Measurements from ENCODE around the gene ALPP.
A peak's percentile ranks its signal among the peaks of the same experiment; 100 is the strongest.
"Not testable (repeated sequence)": the region's sequence is repeated elsewhere in the genome, so short reads cannot be mapped to it uniquely, and the experiment has no call there.

The ALPP gene

GRCh38 chr2:232350804-232351685 lies 27.5 kb upstream of the ALPP start:
- Histone ChIP-seq H3K4me1 (ENCODE audit: control insufficient read depth in 5 of 5, insufficient read depth in 5 of 5, low read length in 5 of 5) (peaks cover 0 to 16% (median 0%) of the 10 kb centered on the region in 5 donors), H3K9me3 (ENCODE audit: control insufficient read depth in 5 of 5, low read length in 5 of 5) (peaks cover 0 to 3% (median 0%) of the 10 kb centered on the region in 5 donors), H3K9ac (ENCODE audit: low read length in 5 of 5) (no peak overlapping the region), H3K36me3 (ENCODE audit: control insufficient read depth in 5 of 5, insufficient read depth in 5 of 5, low read length in 5 of 5) (no peaks in the 10 kb centered on the region), H3K27ac (ENCODE audit: low read depth, low read length) (no peak overlapping the region), H3K27me3 (ENCODE audit: control insufficient read depth in 5 of 5, insufficient read depth in 4 of 5, low read length in 5 of 5) (peaks cover 41 to 65% (median 57%) of the 10 kb centered on the region in 5 donors), H3K4me3 (ENCODE audit: low read depth in 1 of 5, low read length in 5 of 5) (no peak overlapping the region)

- H3K36me3 ChIP-seq (ENCODE audit: control insufficient read depth in 5 of 5, insufficient read depth in 5 of 5, low read length in 5 of 5): no peaks in the 10 kb centered on the region
- no peak overlapping the region for H3K27ac ChIP-seq (ENCODE audit: low read depth, low read length)
- no peak overlapping the region for H3K9ac ChIP-seq (ENCODE audit: low read length in 5 of 5)
- no peak overlapping the region for H3K4me3 ChIP-seq (ENCODE audit: low read depth in 1 of 5, low read length in 5 of 5)
- H3K27me3 ChIP-seq (ENCODE audit: control insufficient read depth in 5 of 5, insufficient read depth in 4 of 5, low read length in 5 of 5): peaks cover 41 to 65% (median 57%) of the 10 kb centered on the region in 5 donors
- peaks cover 0 to 16% (median 0%) of the 10 kb centered on the region in 5 donors for H3K4me1 ChIP-seq (ENCODE audit: control insufficient read depth in 5 of 5, insufficient read depth in 5 of 5, low read length in 5 of 5)
- peaks cover 0 to 3% (median 0%) of the 10 kb centered on the region in 5 donors for H3K9me3 ChIP-seq (ENCODE audit: control insufficient read depth in 5 of 5, low read length in 5 of 5)
Measured at GRCh38 chr2:232351686-232352510, 26.7 kb upstream of the ALPP start.

DNA sequence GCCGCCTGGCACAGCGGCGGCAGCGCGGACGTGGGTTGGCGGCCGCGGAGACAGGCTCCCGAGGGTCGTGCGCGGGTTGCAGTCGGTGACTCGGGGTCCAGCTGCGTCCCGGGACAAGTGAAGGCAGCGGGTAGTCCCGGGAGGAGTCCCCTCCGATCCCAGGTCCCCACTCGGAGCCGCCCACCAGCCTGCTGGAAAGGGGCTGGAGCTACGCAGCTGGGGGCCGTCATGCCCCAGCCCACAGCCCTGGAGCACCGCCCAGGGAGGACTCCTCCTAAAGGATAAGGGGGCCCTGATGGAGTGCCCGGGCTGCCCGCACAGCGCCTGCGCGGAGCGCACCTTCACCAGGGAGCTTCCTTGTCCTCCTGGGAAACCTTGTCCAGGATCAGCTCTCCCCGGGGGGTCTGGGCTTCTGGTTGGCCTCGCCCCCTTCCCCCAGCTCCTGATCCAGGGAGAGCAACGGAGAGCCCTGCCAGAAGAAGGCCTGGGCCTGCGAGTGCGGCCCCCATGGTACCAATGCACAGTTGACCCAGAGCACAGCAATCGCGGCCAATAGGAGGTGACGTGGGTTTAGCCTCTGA lies 25.9 kb upstream of the ALPP start:
- Histone ChIP-seq H3K27ac (ENCODE audit: low read depth, low read length) (no peak overlapping the region), H3K4me1 (ENCODE audit: control insufficient read depth in 5 of 5, insufficient read depth in 5 of 5, low read length in 5 of 5) (peaks cover 0 to 16% (median 0%) of the 10 kb centered on the region in 5 donors), H3K36me3 (ENCODE audit: control insufficient read depth in 5 of 5, insufficient read depth in 5 of 5, low read length in 5 of 5) (no peaks in the 10 kb centered on the region), H3K9ac (ENCODE audit: low read length in 5 of 5) (no peak overlapping the region), H3K9me3 (ENCODE audit: control insufficient read depth in 5 of 5, low read length in 5 of 5) (peaks cover 0 to 3% (median 0%) of the 10 kb centered on the region in 5 donors), H3K4me3 (ENCODE audit: low read depth in 1 of 5, low read length in 5 of 5) (no peak overlapping the region), H3K27me3 (ENCODE audit: control insufficient read depth in 5 of 5, insufficient read depth in 4 of 5, low read length in 5 of 5) (peaks cover 41 to 65% (median 57%) of the 10 kb centered on the region in 5 donors)

- Histone ChIP-seq H3K36me3 (ENCODE audit: control insufficient read depth in 5 of 5, insufficient read depth in 5 of 5, low read length in 5 of 5) (no peaks in the 10 kb centered on the region), H3K27ac (ENCODE audit: low read depth, low read length) (no peak overlapping the region), H3K9ac (ENCODE audit: low read length in 5 of 5) (no peak overlapping the region), H3K4me1 (ENCODE audit: control insufficient read depth in 5 of 5, insufficient read depth in 5 of 5, low read length in 5 of 5) (peaks cover 0 to 16% (median 0%) of the 10 kb centered on the region in 5 donors), H3K4me3 (ENCODE audit: low read depth in 1 of 5, low read length in 5 of 5) (no peak overlapping the region), H3K9me3 (ENCODE audit: control insufficient read depth in 5 of 5, low read length in 5 of 5) (peaks cover 0 to 3% (median 0%) of the 10 kb centered on the region in 5 donors), H3K27me3 (ENCODE audit: control insufficient read depth in 5 of 5, insufficient read depth in 4 of 5, low read length in 5 of 5) (peaks cover 41 to 65% (median 57%) of the 10 kb centered on the region in 5 donors)
Measured at GRCh38 chr2:232353096-232353495, 25.5 kb upstream of the ALPP start.

- Histone ChIP-seq H3K36me3 (ENCODE audit: control insufficient read depth in 5 of 5, insufficient read depth in 5 of 5, low read length in 5 of 5) (no peaks in the 10 kb centered on the region), H3K9ac (ENCODE audit: low read length in 5 of 5) (no peak overlapping the region), H3K4me3 (ENCODE audit: low read depth in 1 of 5, low read length in 5 of 5) (no peak overlapping the region), H3K4me1 (ENCODE audit: control insufficient read depth in 5 of 5, insufficient read depth in 5 of 5, low read length in 5 of 5) (peaks cover 0 to 16% (median 0%) of the 10 kb centered on the region in 5 donors), H3K9me3 (ENCODE audit: control insufficient read depth in 5 of 5, low read length in 5 of 5) (no peaks in the 10 kb centered on the region), H3K27ac (ENCODE audit: low read depth, low read length) (no peak overlapping the region), H3K27me3 (ENCODE audit: control insufficient read depth in 5 of 5, insufficient read depth in 4 of 5, low read length in 5 of 5) (peaks cover 41 to 62% (median 54%) of the 10 kb centered on the region in 5 donors)
Measured at GRCh38 chr2:232353660-232354059, 24.9 kb upstream of the ALPP start.

GRCh38 chr2:232354069-232354468 lies 24.5 kb upstream of the ALPP start:
- Histone ChIP-seq H3K4me1 (ENCODE audit: control insufficient read depth in 5 of 5, insufficient read depth in 5 of 5, low read length in 5 of 5) (peaks cover 0 to 16% (median 0%) of the 10 kb centered on the region in 5 donors), H3K9ac (ENCODE audit: low read length in 5 of 5) (no peak overlapping the region), H3K36me3 (ENCODE audit: control insufficient read depth in 5 of 5, insufficient read depth in 5 of 5, low read length in 5 of 5) (no peaks in the 10 kb centered on the region), H3K27me3 (ENCODE audit: control insufficient read depth in 5 of 5, insufficient read depth in 4 of 5, low read length in 5 of 5) (peaks cover 41 to 58% (median 50%) of the 10 kb centered on the region in 5 donors), H3K27ac (ENCODE audit: low read depth, low read length) (no peak overlapping the region), H3K9me3 (ENCODE audit: control insufficient read depth in 5 of 5, low read length in 5 of 5) (no peaks in the 10 kb centered on the region), H3K4me3 (ENCODE audit: low read depth in 1 of 5, low read length in 5 of 5) (no peak overlapping the region)

- Histone ChIP-seq H3K27me3 (ENCODE audit: control insufficient read depth in 5 of 5, insufficient read depth in 4 of 5, low read length in 5 of 5) (no peaks in the 10 kb centered on the region), H3K4me1 (ENCODE audit: control insufficient read depth in 5 of 5, insufficient read depth in 5 of 5, low read length in 5 of 5) (peaks cover 0 to 8% (median 0%) of the 10 kb centered on the region in 5 donors), H3K9ac (ENCODE audit: low read length in 5 of 5) (no peak overlapping the region), H3K36me3 (ENCODE audit: control insufficient read depth in 5 of 5, insufficient read depth in 5 of 5, low read length in 5 of 5) (no peaks in the 10 kb centered on the region), H3K4me3 (ENCODE audit: low read depth in 1 of 5, low read length in 5 of 5) (no peak overlapping the region), H3K27ac (ENCODE audit: low read depth, low read length) (no peak overlapping the region), H3K9me3 (ENCODE audit: control insufficient read depth in 5 of 5, low read length in 5 of 5) (no peaks in the 10 kb centered on the region)
Measured at GRCh38 chr2:232361646-232362045, 16.9 kb upstream of the ALPP start.

DNA sequence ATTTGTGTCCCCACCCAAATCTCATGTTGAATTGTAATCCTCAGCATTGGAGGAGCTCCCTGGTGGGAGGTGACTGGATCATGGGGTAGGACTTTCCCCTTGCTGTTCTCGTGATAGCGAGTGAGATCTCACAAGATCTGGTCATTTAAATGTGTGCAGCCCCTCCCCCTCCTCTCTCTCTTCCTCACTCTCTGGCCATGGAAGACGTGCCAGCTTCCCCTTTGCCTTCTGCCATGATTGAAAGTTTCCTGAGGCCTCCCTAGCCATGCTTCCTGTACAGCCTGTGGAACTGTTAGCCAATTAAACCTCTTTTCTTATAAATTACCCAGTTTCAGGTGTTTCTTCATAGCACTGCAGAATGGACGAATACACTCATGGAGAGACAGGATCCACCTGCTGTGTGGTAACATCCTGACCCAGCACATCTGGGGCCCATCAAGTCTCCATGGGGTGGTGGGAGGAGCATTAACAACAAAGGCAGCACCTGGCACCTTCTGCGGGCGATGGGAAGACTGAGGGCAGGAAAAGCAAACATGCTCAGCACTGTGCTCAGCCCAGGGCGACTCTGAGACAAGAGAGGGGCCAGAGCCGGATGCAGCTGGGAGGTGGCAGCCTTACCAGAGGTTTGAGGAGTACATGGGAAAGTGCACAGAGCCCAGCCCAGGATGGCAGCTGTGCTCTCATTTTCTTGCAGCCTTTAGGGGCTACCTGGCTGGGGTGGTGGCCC lies 16.2 kb upstream of the ALPP start:
- no peak overlapping the region for H3K4me3 ChIP-seq (ENCODE audit: low read depth in 1 of 5, low read length in 5 of 5)
- H3K9me3 ChIP-seq (ENCODE audit: control insufficient read depth in 5 of 5, low read length in 5 of 5): no peaks in the 10 kb centered on the region
- H3K27ac ChIP-seq (ENCODE audit: low read depth, low read length): no peak overlapping the region
- H3K36me3 ChIP-seq (ENCODE audit: control insufficient read depth in 5 of 5, insufficient read depth in 5 of 5, low read length in 5 of 5): no peaks in the 10 kb centered on the region
- H3K4me1 ChIP-seq (ENCODE audit: control insufficient read depth in 5 of 5, insufficient read depth in 5 of 5, low read length in 5 of 5): peaks cover 0 to 8% (median 0%) of the 10 kb centered on the region in 5 donors
- peaks cover 0 to under 1% (median 0%) of the 10 kb centered on the region in 5 donors for H3K27me3 ChIP-seq (ENCODE audit: control insufficient read depth in 5 of 5, insufficient read depth in 4 of 5, low read length in 5 of 5)
- H3K9ac ChIP-seq (ENCODE audit: low read length in 5 of 5): no peak overlapping the region

GRCh38 chr2:232363064-232363783 lies 15.3 kb upstream of the ALPP start:
- not testable (repeated sequence) for H3K27ac ChIP-seq (ENCODE audit: low read depth, low read length); H3K36me3 ChIP-seq (ENCODE audit: control insufficient read depth in 5 of 5, insufficient read depth in 5 of 5, low read length in 5 of 5); H3K9me3 ChIP-seq (ENCODE audit: control insufficient read depth in 5 of 5, low read length in 5 of 5); H3K27me3 ChIP-seq (ENCODE audit: control insufficient read depth in 5 of 5, insufficient read depth in 4 of 5, low read length in 5 of 5); H3K9ac ChIP-seq (ENCODE audit: low read length in 5 of 5); H3K4me1 ChIP-seq (ENCODE audit: control insufficient read depth in 5 of 5, insufficient read depth in 5 of 5, low read length in 5 of 5)
- H3K4me3 ChIP-seq (ENCODE audit: low read depth in 1 of 5, low read length in 5 of 5): peak overlapping the region in 2 of 5 donors; percentile 29 to 47
